OCI-LY1 (cell line): Measurements from ENCODE around the gene MAPRE3.

Source experiments
- H2AFZ ChIP-seq: fragments of 200-600 bp; sonication (generic), shearing (Covaris generic); 2 replicates; pipeline ENCODE4 v1.6.0; 2014; ENCODE audit warnings: antibody characterized with exemption, mild to moderate bottlenecking, low read length
- H3F3A ChIP-seq: fragments of 200-600 bp; sonication (generic), shearing (Covaris generic); 2 replicates; pipeline ENCODE4 v1.6.0; 2014; ENCODE audit warnings: mild to moderate bottlenecking, antibody characterized with exemption, low read length, moderate library complexity; ENCODE audit not compliant: insufficient read depth
- H3K27ac ChIP-seq: fragments of 200-600 bp; sonication (generic); 2 replicates; pipeline ENCODE4 v1.5.1; 2014; ENCODE audit warnings: low read length, mixed run types, mild to moderate bottlenecking, low read depth; ENCODE audit not compliant: poor library complexity, severe bottlenecking
- H3K27me3 ChIP-seq: fragments of 200-600 bp; sonication (generic); 2 replicates; pipeline ENCODE4 v1.6.0; 2014; ENCODE audit warnings: antibody characterized with exemption, mild to moderate bottlenecking, low read length, moderate library complexity; ENCODE audit not compliant: insufficient read depth
- H3K36me3 ChIP-seq: fragments of 200-600 bp; sonication (generic); 2 replicates; pipeline ENCODE4 v1.6.1; 2014; ENCODE audit warnings: mild to moderate bottlenecking, antibody characterized with exemption, low read length, moderate library complexity, mixed read lengths; ENCODE audit not compliant: insufficient read depth
- H3K4me1 ChIP-seq: fragments of 200-600 bp; sonication (generic); 2 replicates; pipeline ENCODE4 v1.5.1; 2014; ENCODE audit warnings: mild to moderate bottlenecking, low read length, moderate library complexity; ENCODE audit not compliant: insufficient read depth, severe bottlenecking
- H3K4me2 ChIP-seq: fragments of 200-600 bp; sonication (generic), shearing (Covaris generic); 2 replicates; pipeline ENCODE4 v1.6.1; 2014; ENCODE audit warnings: low read length
- H3K4me3 ChIP-seq: fragments of 200-600 bp; sonication (generic); 2 replicates; pipeline ENCODE4 v1.5.1; 2014; ENCODE audit warnings: low read length, low read depth, mild to moderate bottlenecking, mixed read lengths; ENCODE audit not compliant: poor library complexity, severe bottlenecking
- H3K79me2 ChIP-seq: fragments of 200-600 bp; shearing (Covaris generic); 2 replicates; pipeline ENCODE4 v1.6.1; 2016; ENCODE audit warnings: mixed run types, low read length, mixed read lengths; ENCODE audit not compliant: insufficient read depth
- H3K9ac ChIP-seq: fragments of 200-600 bp; sonication (generic), shearing (Covaris generic); 2 replicates; pipeline ENCODE4 v1.6.1; 2014; ENCODE audit warnings: mild to moderate bottlenecking, low read length, mixed read lengths
- H3K9me2 ChIP-seq: fragments of 200-600 bp; sonication (generic), shearing (Covaris generic); 2 replicates; pipeline ENCODE4 v1.6.1; 2014; ENCODE audit warnings: low read depth, mild to moderate bottlenecking, low read length, mixed read lengths
- H3K9me3 ChIP-seq: fragments of 200-600 bp; shearing (Covaris generic); 2 replicates; pipeline ENCODE4 v1.6.1; 2014; ENCODE audit warnings: low read length, mixed read lengths
- H4K20me1 ChIP-seq: fragments of 200-600 bp; sonication (generic), shearing (Covaris generic); 2 replicates; pipeline ENCODE4 v1.6.0; 2016; ENCODE audit warnings: mild to moderate bottlenecking, low read length; ENCODE audit not compliant: insufficient read depth
- EZH2 ChIP-seq: fragments of 200-600 bp; sonication (generic), shearing (Covaris generic); IDR thresholded peaks from 2 replicates; pipeline ENCODE4 v1.8.0; 2017; ENCODE audit warnings: borderline replicate concordance, mixed run types, mild to moderate bottlenecking, antibody characterized with exemption, low read length, moderate library complexity, mixed read lengths
- TF ChIP-seq, protein P1 (sequence below): fragments of 200-600 bp; sonication (generic), shearing (Covaris generic); IDR thresholded peaks from 2 replicates; pipeline ENCODE4 v1.5.1; 2017; ENCODE audit warnings: mild to moderate bottlenecking, antibody characterized with exemption, low read length, moderate library complexity, mixed read lengths

Gene MAPRE3

DNA sequence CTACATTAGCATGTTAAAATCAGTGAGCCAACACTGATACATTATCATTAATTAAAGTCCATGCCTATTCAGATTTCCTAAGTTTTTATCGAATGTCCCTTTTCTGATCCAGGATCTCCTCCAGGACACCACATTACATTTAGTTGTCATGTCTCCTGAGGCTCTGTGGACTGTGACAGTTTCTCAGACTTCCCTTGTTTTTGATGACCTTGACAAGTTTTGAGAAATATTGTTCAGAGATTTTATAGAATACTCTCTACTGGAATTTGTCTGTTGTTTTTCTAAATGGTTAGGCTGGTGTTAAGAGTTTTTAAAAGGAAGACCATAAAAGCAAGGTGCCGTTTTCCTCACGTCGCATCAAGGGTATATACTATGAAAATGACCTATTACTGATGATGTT is 16.3 kb upstream of the MAPRE3 start:
- H2AFZ ChIP-seq: no peak overlapping the region
- H3F3A ChIP-seq: no peaks in the 10 kb centered on the region
- H3K9me3 ChIP-seq: no peaks in the 10 kb centered on the region
- no peak overlapping the region for H3K4me3 ChIP-seq
- TF ChIP-seq EZH2: no peak
- TF ChIP-seq, protein P1, sequence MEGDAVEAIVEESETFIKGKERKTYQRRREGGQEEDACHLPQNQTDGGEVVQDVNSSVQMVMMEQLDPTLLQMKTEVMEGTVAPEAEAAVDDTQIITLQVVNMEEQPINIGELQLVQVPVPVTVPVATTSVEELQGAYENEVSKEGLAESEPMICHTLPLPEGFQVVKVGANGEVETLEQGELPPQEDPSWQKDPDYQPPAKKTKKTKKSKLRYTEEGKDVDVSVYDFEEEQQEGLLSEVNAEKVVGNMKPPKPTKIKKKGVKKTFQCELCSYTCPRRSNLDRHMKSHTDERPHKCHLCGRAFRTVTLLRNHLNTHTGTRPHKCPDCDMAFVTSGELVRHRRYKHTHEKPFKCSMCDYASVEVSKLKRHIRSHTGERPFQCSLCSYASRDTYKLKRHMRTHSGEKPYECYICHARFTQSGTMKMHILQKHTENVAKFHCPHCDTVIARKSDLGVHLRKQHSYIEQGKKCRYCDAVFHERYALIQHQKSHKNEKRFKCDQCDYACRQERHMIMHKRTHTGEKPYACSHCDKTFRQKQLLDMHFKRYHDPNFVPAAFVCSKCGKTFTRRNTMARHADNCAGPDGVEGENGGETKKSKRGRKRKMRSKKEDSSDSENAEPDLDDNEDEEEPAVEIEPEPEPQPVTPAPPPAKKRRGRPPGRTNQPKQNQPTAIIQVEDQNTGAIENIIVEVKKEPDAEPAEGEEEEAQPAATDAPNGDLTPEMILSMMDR: no peak
- no peak overlapping the region for H3K9ac ChIP-seq
- no peaks in the 10 kb centered on the region for H3K4me1 ChIP-seq
- no peaks in the 10 kb centered on the region for H3K9me2 ChIP-seq
- H3K27ac ChIP-seq: no peak overlapping the region
- H3K4me2 ChIP-seq: no peak overlapping the region
- no peaks in the 10 kb centered on the region for H3K36me3 ChIP-seq
- H4K20me1 ChIP-seq: no peaks in the 10 kb centered on the region
- H3K27me3 ChIP-seq: no peaks in the 10 kb centered on the region
- H3K79me2 ChIP-seq: no peaks in the 10 kb centered on the region

DNA sequence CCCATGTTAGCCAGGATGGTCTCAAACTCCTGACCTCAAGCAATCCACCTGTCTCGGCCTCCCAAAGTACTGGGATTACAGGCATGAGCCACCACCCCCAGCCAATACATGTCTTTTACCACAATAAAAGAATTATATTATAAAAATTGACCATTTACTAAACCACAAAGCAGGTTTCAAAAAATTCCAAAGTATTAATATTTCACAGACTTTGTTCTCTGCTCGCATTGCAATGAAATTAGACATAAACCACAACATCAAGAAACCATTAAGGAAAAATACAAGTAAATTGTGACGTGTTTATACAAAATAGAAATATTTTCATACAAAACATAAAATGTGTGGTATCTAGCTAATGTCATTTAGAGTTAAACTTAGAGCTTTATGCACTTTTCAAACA is 13.4 kb upstream of the MAPRE3 start:
- no peak overlapping the region for H3K27ac ChIP-seq
- no peak overlapping the region for H3K4me3 ChIP-seq
- no peak overlapping the region for H2AFZ ChIP-seq
- H4K20me1 ChIP-seq: no peaks in the 10 kb centered on the region
- H3K4me2 ChIP-seq: no peak overlapping the region
- no peaks in the 10 kb centered on the region for H3K36me3 ChIP-seq
- H3K9me3 ChIP-seq: no peaks in the 10 kb centered on the region
- no peaks in the 10 kb centered on the region for H3F3A ChIP-seq
- H3K79me2 ChIP-seq: no peaks in the 10 kb centered on the region
- H3K4me1 ChIP-seq: no peaks in the 10 kb centered on the region
- H3K9ac ChIP-seq: no peak overlapping the region
- H3K9me2 ChIP-seq: no peaks in the 10 kb centered on the region
- TF ChIP-seq EZH2: no peak
- TF ChIP-seq, protein P1: no peak
- H3K27me3 ChIP-seq: no peaks in the 10 kb centered on the region

DNA sequence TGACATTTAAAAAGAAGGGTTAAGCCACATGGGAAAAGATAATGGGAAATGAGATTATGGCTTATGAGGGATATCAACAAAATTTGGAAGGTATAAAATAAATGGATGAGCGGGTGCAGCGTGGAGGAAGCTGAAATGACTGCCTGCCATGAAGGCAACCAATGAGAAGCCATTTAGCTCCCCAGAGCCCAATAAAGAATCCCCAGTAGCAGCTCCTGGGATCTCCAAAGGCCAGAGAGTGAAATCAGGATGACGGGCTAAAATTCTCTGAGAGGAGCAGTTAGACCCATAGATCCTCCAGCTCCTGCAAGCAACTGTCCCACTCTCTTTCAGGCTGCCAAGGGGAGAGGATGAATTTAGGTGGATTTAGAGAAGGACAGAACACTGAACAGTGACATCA is 12.9 kb upstream of the MAPRE3 start:
- Histone ChIP-seq H3K36me3 (no peaks in the 10 kb centered on the region), H3K27ac (no peak overlapping the region), H3K4me1 (no peaks in the 10 kb centered on the region), H3K9ac (no peak overlapping the region), H3F3A (no peaks in the 10 kb centered on the region), H2AFZ (no peak overlapping the region), H3K9me3 (no peaks in the 10 kb centered on the region), H4K20me1 (no peaks in the 10 kb centered on the region), H3K79me2 (no peaks in the 10 kb centered on the region), H3K4me3 (no peak overlapping the region), H3K27me3 (no peaks in the 10 kb centered on the region), H3K4me2 (no peak overlapping the region), H3K9me2 (no peaks in the 10 kb centered on the region)
- TF ChIP-seq, protein P1: no peak
- no peak for TF ChIP-seq EZH2
